HG02759 (cell line): ENCODE results near the gene MTAP.

Source experiments
- ATAC-seq: cut with Tn5 transposase; IDR thresholded peaks from one replicate; pipeline ENCODE4 v1.9.1; 2021; ENCODE audit warnings: mild to moderate bottlenecking, moderate library complexity; ENCODE audit not compliant: unreplicated experiment

MTAP gene

DNA sequence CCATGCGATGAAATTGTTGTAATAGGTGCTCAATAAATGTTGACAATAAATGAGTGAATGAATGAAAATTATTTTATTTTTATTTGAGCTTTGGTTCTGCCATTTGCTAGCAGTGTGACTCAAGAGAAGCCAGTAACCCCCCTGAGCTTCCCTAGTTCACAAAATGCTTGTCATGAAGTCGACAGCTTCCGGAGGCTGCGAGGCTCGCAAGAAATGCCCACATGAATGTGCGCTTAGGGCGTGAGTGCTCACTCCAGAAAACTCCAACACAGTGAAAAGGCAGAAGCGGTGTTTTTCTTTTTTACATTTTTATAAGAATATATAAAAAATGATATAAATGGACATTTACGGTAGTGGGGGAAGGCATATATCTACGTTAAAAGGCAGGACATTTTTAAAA is 165.3 kb downstream of the MTAP start:
- no peak for ATAC-seq

DNA sequence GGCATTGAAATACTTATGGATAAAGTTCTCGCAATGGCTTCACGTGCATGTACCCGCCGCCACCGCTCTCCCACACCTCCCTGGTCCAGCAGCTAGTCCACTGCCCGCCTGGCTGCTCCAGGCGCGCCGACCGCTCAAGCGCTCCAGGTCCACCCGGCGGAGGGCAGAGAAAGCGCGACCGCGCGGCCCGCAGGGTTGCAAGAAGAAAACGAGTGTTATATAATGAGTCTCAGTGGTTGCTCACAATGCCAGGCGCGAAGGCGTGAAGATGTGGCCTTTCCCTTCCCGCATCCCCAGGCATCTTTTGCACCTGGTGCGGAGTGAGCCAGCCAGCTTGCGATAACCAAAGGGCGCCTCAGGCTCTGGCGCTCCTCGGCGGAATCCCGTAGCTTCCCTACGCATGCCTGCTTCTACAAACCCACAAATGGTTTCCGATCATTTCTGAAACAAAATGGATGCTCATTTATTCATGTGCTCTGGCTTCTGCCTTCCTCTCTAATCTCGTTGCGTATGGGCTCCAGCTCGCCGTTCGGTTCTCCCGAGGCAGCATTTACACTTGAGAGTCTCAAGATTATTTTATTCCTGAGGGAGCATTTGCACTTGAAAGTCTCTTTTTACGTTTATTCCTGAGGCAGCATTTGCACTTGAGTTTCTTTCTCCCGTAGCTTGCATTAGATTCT is 166.0 kb downstream of the MTAP start:
- no peak for ATAC-seq

DNA sequence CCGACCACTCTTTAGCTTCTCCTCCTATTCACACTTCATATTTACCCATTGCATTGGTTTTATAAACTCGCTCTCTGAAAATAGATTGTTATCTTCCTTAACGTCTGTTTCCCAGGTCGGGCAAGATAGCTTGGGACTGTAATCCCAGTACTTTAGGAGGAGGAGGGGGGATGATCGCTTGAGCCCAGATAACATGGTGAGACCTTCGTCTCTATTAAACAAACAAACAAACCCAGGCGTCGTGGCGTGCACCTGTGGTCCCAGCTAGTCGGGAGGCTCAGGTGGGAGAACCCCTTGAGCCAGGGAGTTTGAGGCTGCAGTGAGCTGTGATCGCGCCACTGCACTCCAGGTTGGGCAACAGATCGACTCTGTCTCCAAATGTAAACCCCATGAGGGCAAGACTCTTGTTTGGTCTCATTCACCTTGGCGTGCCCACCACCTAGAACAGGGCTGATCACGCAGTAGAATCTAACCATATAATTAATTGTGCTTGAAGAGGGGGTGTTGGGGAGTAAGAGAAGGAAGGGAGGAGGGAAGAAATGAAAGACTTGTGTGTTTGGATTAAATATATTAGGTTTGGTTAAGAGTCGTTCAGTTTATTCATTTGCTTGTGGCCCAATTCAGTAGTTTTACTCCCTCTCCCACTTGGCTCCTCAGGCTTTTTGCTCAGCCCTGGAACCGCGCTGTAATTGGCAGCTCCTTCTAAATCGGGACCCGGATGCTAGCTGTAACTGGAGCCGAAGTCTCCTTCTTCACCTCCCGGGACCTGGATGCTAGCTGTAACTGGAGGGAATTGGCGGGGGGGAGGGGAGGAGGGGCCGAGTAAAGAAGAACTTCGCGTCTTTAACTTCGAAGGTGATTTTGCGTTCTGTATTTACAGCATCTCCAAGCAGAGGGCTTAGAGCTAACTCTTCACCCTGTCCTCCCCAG is 166.8 kb downstream of the MTAP start:
- no peak for ATAC-seq

DNA sequence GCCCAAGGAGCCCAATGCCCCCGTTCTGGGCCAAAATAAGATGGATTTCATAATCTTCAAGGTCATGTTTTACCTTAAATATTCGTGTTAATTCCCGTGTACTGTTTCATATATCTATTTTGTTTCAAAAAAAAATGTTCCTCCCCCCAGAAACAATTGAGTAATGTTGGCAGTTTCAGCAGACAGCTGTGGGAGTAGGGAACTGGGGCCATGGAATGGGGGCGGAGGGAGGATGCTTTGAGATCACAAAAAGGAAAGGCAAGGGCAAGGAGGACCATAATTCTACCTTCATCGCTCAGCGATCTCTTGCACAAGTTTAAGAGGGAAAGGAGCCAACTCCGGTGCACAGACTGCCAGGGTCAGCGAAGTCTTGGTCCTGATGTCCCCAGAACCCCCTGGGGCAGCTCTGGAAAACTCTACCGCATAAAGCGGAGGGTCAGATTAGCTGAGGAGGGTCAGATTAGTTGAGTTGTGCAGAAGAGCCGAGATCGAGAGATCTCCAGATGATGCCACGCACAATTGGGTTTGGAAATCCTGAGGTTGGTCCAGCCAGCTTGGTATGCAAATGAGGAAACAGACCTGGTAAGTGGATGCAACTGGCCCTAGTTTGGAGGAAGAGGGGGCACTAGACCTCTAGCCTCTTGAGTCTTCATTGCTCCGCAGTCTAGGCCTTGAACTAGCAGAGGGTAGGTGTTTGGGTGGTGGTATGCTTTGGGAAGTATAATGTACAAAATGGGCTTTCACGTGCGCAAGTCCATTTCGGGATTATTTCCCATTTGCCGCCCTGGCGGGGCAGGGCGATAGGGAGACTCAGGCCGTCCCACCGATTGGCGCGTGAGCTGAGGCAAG is 167.7 kb downstream of the MTAP start:
- ATAC-seq: no peak

DNA sequence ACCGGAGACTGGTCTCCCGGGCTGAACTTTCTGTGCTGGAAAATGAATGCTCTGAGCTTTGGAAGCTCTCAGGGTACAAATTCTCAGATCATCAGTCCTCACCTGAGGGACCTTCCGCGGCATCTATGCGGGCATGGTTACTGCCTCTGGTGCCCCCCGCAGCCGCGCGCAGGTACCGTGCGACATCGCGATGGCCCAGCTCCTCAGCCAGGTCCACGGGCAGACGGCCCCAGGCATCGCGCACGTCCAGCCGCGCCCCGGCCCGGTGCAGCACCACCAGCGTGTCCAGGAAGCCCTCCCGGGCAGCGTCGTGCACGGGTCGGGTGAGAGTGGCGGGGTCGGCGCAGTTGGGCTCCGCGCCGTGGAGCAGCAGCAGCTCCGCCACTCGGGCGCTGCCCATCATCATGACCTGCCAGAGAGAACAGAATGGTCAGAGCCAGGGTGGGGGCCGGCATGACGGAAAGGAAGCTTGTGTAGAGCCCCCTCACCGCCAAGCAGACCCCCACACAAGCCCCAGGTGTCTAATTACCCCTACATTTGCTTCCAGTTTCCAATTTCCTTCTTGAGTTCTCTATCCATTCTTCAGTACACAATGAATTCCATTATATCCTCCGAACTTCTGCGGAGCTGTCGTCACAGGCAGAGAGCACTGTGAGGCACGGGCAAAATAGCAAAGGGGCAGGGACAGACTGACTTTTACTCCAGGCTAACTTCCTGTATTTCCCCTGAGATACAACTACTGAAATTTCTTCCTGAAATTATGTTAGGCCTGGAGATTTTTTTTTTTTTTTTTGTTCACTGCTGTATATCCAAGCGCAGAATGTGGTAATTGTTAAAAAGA is 168.6 kb downstream of the MTAP start:
- no peak for ATAC-seq

DNA sequence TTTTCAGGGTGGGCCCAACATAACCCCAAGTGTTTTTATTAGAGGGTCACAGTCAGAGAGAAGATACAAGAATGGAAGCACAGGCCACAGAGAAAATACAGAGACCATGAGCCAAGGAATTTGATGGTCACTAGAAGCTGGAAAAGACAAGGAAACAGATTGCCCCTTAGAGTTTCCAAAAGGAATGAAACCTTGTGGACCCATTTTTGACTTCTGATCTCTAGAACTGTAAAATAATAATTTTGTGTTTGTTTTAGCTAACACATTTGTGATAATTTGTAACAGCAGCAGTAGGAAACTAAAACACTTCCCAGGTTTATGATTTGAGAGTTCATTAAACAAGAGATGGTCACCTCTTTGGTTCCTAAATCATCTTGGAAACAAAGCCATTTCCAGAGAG is 169.9 kb downstream of the MTAP start:
- no peak for ATAC-seq

DNA sequence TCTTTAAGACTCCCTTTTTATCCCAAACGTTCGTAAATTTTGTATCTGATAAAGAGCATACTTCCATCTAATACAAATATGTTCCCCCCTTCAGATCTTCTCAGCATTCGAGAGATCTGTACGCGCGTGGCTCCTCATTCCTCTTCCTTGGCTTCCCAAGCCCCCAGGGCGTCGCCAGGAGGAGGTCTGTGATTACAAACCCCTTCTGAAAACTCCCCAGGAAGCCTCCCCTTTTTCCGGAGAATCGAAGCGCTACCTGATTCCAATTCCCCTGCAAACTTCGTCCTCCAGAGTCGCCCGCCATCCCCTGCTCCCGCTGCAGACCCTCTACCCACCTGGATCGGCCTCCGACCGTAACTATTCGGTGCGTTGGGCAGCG is 171.9 kb downstream of the MTAP start:
- ATAC-seq: no peak

DNA sequence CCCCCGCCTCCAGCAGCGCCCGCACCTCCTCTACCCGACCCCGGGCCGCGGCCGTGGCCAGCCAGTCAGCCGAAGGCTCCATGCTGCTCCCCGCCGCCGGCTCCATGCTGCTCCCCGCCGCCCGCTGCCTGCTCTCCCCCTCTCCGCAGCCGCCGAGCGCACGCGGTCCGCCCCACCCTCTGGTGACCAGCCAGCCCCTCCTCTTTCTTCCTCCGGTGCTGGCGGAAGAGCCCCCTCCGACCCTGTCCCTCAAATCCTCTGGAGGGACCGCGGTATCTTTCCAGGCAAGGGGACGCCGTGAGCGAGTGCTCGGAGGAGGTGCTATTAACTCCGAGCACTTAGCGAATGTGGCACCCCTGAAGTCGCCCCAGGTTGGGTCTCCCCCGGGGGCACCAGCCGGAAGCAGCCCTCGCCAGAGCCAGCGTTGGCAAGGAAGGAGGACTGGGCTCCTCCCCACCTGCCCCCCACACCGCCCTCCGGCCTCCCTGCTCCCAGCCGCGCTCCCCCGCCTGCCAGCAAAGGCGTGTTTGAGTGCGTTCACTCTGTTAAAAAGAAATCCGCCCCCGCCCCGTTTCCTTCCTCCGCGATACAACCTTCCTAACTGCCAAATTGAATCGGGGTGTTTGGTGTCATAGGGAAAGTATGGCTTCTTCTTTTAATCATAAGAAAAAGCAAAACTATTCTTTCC is 172.4 kb downstream of the MTAP start:
- ATAC-seq: peak; percentile 69

DNA sequence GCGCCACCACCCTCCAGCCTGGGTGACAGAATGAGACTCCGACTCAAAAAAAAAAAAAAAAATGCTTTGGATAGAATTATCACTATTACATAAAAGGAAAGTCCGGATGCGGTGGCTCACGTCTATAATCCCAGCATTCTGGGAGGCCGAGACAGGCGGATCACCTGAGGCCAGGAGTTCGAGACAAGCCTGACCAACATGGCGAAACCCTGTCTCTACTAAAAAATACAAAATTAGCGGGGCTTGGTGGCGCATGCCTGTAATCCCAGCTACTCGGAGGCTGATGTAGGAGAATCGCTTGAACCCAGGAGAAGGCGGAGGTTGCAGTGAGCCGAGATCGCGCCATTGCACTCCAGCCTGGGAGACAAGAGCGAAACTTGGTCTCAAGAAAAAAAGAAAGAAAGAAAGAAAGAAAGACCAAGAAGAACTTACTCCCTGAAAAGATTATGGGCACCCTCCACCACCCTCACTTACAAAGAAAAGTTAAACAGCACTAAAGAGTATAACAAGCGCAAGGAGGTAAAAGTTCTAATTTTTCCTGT is 174.0 kb downstream of the MTAP start:
- ATAC-seq: no peak

DNA sequence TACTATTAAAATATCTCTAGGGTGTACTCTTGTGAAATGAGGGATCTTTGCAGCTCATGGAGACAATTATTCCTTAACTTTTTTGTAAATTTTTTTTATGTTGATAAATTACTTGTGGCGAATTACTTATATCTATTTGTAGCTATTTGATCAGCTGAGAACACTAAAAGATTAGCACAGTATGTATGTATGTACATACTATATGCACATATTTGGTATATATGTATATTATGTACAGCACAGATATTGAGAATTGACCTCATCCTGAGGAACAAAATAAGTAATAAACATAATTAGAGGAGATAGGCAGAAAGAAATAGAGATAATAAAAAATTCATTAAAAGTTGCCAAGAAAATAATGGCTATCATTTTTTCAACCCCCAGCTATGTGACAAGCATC is 180.0 kb downstream of the MTAP start:
- no peak for ATAC-seq

DNA sequence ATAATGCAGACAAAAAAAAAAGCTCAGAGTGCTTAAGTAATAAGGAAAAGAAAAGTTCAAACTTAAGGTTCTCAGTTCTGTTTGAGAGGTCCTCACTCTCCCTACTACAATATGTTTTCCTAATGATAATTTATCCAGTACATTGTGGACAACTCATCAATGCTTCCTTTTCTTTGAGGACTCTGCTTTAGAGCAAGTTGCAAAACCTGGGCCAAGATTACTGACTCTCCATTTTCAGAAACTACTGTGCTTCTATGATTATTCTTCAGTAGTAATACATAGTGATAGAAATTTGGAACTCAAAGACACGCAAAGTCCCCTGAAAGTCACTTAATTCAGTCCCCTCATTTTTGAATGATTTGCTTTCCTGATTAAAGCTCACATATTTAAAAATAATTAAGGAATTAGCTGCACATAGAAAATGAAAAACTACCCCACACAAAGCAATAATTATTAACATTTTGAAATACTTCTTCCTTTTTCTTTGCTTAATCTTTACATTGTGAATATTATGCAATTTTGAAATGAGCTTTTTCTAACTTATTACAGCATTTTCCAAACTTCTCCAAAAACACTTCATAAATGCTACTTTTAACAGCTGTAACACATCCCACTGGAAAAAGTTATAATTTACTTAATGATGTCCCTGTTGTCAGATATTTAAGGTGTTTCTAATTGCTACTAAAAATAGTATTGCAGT is 180.6 kb downstream of the MTAP start:
- ATAC-seq: no peak

DNA sequence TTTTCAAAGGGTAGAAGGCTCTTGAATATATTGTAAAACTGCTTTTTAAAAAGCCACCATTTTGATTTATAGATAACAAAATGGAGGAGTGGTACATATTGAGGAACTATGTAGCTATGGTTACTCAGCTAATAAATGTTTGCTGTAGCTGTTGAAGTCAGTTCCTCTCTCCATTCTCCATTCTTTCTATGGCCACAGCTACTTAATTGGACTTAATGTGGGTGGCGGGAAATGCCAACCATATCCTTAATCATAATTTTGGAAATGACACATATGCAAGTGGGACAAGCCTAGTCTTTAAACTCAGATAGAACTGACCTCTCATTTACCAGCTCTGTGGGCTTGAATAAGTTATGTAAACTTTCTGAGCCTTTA is 181.1 kb downstream of the MTAP start:
- no peak for ATAC-seq

DNA sequence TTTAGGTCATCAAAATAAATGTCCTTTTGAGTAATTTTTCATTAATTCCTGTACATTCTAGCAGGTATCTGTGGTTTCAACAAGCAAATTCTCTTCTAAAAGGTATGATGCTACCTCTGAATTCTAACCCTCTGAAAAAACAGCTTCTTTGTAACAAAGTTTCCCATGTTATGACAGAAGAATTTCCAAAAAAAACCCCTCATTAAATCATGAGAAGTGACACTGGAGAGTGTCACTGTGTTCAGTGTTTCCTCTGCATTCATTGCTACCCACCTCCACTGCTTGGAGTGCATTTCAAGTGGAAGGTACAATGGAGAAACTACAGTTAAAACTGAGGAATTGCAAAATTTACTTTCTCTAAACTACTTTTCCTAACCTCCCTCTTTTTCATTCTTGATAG is 181.7 kb downstream of the MTAP start:
- no peak for ATAC-seq

DNA sequence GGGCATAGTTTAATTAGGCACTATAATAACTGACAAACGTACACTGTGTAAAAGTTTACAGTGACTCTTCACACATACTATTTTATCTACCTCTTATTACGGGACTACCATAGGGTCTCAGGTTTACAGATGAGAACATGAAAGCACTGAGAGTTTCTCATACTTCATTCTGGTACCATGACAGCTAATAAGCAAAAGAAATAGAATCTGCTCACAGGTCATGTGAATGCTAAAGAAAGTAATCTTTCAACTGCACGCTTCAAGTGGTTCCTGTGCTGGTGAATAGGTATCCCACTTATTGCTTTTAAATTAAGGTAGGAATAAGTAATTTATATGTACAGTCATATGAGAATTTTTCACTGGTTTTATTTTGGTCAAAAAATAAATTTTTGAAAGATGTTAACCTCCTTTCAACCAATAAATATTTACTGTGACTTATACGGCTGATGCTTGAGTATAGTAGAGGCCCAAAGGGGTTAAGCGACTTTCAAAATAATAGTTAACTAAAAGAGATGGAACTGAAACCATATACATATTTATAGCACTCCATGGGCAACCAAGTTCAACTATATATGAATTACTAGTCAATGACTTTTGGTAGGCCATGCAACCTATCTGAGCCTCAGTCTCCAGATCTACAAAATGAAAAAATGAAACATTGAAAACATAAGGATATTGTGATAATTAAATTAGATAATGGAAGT is 183.7 kb downstream of the MTAP start:
- ATAC-seq: peak; percentile 77
